Measurements from ENCODE around the gene SLIT1.

SLIT1 gene

DNA sequence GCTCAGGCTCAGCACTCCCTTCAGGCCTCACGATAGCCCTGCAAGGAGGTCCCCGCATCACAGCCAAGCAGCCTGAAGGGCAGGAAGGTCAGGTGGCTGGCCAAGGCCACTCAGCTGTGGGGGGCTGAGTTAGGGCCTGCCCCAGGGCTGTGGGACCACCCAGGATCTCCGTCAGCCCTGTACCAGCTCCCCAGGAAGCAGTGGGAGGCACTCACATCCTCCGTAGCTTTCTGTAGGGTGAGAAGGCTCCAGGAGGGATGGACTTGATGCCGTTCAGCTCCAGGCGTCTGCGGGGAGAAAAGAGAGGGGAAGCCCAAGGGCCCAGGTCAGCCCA lies 125.9 kb downstream of the SLIT1 start:
- ATAC-seq (ENCODE audit: low read depth) (no peak), DNase-seq (ENCODE audit: low spot score) (no peak)
- no peak overlapping the region for H3K4me3 ChIP-seq (ENCODE audit: severe bottlenecking)
- H3K36me3 ChIP-seq (ENCODE audit: low read depth): no peaks in the 10 kb centered on the region
- H3K27me3 ChIP-seq (ENCODE audit: insufficient read depth, poor library complexity, severe bottlenecking): no peaks in the 10 kb centered on the region
- no peaks in the 10 kb centered on the region for H3K9me3 ChIP-seq (ENCODE audit: severe bottlenecking)
- H3K27ac ChIP-seq (ENCODE audit: poor library complexity, severe bottlenecking): no peak overlapping the region
- H3K4me1 ChIP-seq (ENCODE audit: insufficient read depth, poor library complexity, severe bottlenecking): no peaks in the 10 kb centered on the region
- TF ChIP-seq, protein P1, sequence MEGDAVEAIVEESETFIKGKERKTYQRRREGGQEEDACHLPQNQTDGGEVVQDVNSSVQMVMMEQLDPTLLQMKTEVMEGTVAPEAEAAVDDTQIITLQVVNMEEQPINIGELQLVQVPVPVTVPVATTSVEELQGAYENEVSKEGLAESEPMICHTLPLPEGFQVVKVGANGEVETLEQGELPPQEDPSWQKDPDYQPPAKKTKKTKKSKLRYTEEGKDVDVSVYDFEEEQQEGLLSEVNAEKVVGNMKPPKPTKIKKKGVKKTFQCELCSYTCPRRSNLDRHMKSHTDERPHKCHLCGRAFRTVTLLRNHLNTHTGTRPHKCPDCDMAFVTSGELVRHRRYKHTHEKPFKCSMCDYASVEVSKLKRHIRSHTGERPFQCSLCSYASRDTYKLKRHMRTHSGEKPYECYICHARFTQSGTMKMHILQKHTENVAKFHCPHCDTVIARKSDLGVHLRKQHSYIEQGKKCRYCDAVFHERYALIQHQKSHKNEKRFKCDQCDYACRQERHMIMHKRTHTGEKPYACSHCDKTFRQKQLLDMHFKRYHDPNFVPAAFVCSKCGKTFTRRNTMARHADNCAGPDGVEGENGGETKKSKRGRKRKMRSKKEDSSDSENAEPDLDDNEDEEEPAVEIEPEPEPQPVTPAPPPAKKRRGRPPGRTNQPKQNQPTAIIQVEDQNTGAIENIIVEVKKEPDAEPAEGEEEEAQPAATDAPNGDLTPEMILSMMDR (IDR thresholded peaks at IDR 0.05; ENCODE audit: poor library complexity, severe bottlenecking): no peak

DNA sequence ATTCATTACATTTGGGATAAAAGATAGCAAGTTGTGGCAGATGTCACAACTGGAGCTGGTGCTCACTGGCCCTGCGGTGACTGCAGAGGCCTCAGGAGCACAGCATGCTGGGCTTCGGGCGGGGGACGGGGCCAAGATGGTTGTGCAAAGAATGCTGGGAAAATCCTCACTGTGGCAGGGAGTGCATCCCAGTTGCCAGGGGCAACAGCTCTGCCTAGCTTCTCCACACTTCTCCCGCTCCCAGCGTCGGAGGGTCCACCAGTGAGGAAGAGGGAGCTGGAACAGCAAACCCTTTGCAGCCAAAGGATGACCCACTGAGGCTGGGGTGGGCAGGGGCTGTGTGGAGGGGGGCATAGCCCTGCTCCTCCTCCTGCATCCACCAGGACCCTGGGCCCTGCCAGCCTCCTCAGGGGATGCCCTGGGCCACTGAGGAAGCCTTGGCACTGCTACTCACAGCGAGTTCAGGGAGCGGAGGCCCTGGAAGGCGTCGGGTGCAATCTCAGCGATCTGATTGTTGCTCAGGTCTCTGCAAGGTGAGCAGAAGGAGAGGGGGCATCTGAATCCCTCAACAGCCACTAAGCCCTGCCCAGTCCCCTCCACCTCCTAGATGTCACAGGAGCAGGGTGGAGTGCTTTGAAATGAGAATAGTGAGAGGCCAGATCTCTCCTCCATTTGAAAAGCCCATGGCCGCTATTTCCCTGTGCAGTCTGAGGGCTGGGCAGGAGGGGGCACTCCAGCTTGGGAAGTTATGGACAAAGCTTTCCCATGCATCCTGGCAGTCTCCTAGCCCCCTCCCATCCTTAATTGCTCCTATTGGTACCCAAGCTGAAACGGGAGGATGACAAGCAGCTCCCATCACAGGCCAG lies 126.5 kb downstream of the SLIT1 start:
- Histone ChIP-seq H3K27ac (ENCODE audit: poor library complexity, severe bottlenecking) (no peak overlapping the region), H3K27me3 (ENCODE audit: insufficient read depth, poor library complexity, severe bottlenecking) (no peaks in the 10 kb centered on the region), H3K9me3 (ENCODE audit: severe bottlenecking) (no peaks in the 10 kb centered on the region), H3K4me1 (ENCODE audit: insufficient read depth, poor library complexity, severe bottlenecking) (no peaks in the 10 kb centered on the region), H3K4me3 (ENCODE audit: severe bottlenecking) (no peak overlapping the region), H3K36me3 (ENCODE audit: low read depth) (no peaks in the 10 kb centered on the region)
- DNase-seq (ENCODE audit: low spot score) (no peak), ATAC-seq (ENCODE audit: low read depth) (no peak)
- TF ChIP-seq, protein P1 (IDR thresholded peaks at IDR 0.05; ENCODE audit: poor library complexity, severe bottlenecking): no peak

- Histone ChIP-seq H3K36me3 (ENCODE audit: low read depth) (no peaks in the 10 kb centered on the region), H3K4me3 (ENCODE audit: severe bottlenecking) (no peak overlapping the region), H3K27me3 (ENCODE audit: insufficient read depth, poor library complexity, severe bottlenecking) (no peaks in the 10 kb centered on the region), H3K9me3 (ENCODE audit: severe bottlenecking) (no peaks in the 10 kb centered on the region), H3K27ac (ENCODE audit: poor library complexity, severe bottlenecking) (no peak overlapping the region), H3K4me1 (ENCODE audit: insufficient read depth, poor library complexity, severe bottlenecking) (no peaks in the 10 kb centered on the region)
- DNase-seq (ENCODE audit: low spot score): no peak
- TF ChIP-seq, protein P1 (IDR thresholded peaks at IDR 0.05; ENCODE audit: poor library complexity, severe bottlenecking): no peak
- no peak for ATAC-seq (ENCODE audit: low read depth)
These were observed 127.2 kb downstream of the SLIT1 start for GRCh38 chr10:97058521-97058920.

GRCh38 chr10:97057491-97058235 lies 128.1 kb downstream of the SLIT1 start:
- Histone ChIP-seq H3K27me3 (ENCODE audit: insufficient read depth, poor library complexity, severe bottlenecking) (no peaks in the 10 kb centered on the region), H3K4me1 (ENCODE audit: insufficient read depth, poor library complexity, severe bottlenecking) (no peaks in the 10 kb centered on the region), H3K36me3 (ENCODE audit: low read depth) (no peaks in the 10 kb centered on the region), H3K9me3 (ENCODE audit: severe bottlenecking) (no peaks in the 10 kb centered on the region), H3K4me3 (ENCODE audit: severe bottlenecking) (no peak overlapping the region), H3K27ac (ENCODE audit: poor library complexity, severe bottlenecking) (no peak overlapping the region)
- TF ChIP-seq, protein P1 (IDR thresholded peaks at IDR 0.05; ENCODE audit: poor library complexity, severe bottlenecking): no peak
- no peak for ATAC-seq (ENCODE audit: low read depth)
- DNase-seq (ENCODE audit: low spot score): no peak

All from RWPE2 (cell line).